Smooth muscle cell (in vitro differentiated cells): ENCODE data around the gene CARD8. TPM values are rescaled to one million over a fixed set of nuclear protein-coding genes. Genes with fewer than 3 reads are reported as not detected.
"Not testable (repeated sequence)": the region's sequence is repeated elsewhere in the genome, so short reads cannot be mapped to it uniquely, and the experiment has no call there.

Experiments
- DNase-seq: peaks from one replicate; lab custom pipeline; 2025; ENCODE audit not compliant: unreplicated experiment; lab: John Stamatoyannopoulos, UW
- H2AFZ ChIP-seq: fragments of 200-600 bp; sonication (generic); 2 replicates; pipeline ENCODE4 v1.6.0; 2016; ENCODE audit warnings: antibody characterized with exemption, low read depth, mild to moderate bottlenecking
- H3F3A ChIP-seq: fragments of 200-600 bp; sonication (generic); 2 replicates; pipeline ENCODE4 v1.6.0; 2017; ENCODE audit warnings: antibody characterized with exemption, low read depth
- H3K27ac ChIP-seq: fragments of 200-600 bp; sonication (generic); 2 replicates; pipeline ENCODE4 v1.5.1; 2016; ENCODE audit warnings: low read depth, mild to moderate bottlenecking
- H3K27me3 ChIP-seq: fragments of 200-600 bp; sonication (generic); 2 replicates; pipeline ENCODE4 v1.6.1; 2016; ENCODE audit warnings: low read depth, mild to moderate bottlenecking
- H3K36me3 ChIP-seq: fragments of 200-600 bp; sonication (generic); 2 replicates; pipeline ENCODE4 v1.5.1; 2016; ENCODE audit warnings: low read depth
- H3K4me1 ChIP-seq: fragments of 200-600 bp; sonication (generic); 2 replicates; pipeline ENCODE4 v1.5.1; 2016; ENCODE audit warnings: low read depth
- H3K4me2 ChIP-seq: fragments of 200-600 bp; sonication (generic); 2 replicates; pipeline ENCODE4 v1.6.0; 2016; ENCODE audit warnings: mild to moderate bottlenecking
- H3K4me3 ChIP-seq: fragments of 200-600 bp; sonication (generic); 2 replicates; pipeline ENCODE4 v1.5.1; 2016; ENCODE audit warnings: mild to moderate bottlenecking
- H3K79me2 ChIP-seq: fragments of 200-600 bp; sonication (generic); 2 replicates; pipeline ENCODE4 v1.6.0; 2016; ENCODE audit warnings: low read depth, mild to moderate bottlenecking
- H3K9ac ChIP-seq: fragments of 200-600 bp; sonication (generic); 2 replicates; pipeline ENCODE4 v1.6.0; 2016; ENCODE audit warnings: low read depth
- H3K9me3 ChIP-seq: fragments of 200-600 bp; sonication (generic); replicated peaks from 2 replicates; pipeline ENCODE4 v1.5.1; 2016; ENCODE audit warnings: low read depth
- H4K20me1 ChIP-seq: fragments of 200-600 bp; sonication (generic); 2 replicates; pipeline ENCODE4 v1.6.0; 2016; ENCODE audit warnings: low read depth
- WGBS: methylation state at CpG from one replicate; pipeline ENCODE4 v1.1.7; 2016; ENCODE audit warnings: low lambda C conversion rate; 5-methylcytosine and 5-hydroxymethylcytosine counted together
- polyA plus RNA-seq: library from polyadenylated mRNA; unstranded; fragments of >200 nt; fragmentation: Nextera tagmentation; extraction: Ambion mirVana; gene quantifications from 2 replicates; pipeline ENCODE4 v1.2.1, GENCODE V29; 2016
- total RNA-seq: library from RNA; depleted of rRNA; stranded (reverse); fragments of >200 nt; gene quantifications from 2 replicates; pipeline ENCODE4 v1.2.3, GENCODE V29; 2014
- TF ChIP-seq, protein P1 (sequence below): fragments of 200-600 bp; sonication (generic); IDR thresholded peaks from 2 replicates; pipeline ENCODE4 v1.5.1; 2017; ENCODE audit warnings: borderline replicate concordance, mild to moderate bottlenecking, antibody characterized with exemption; ENCODE audit not compliant: insufficient read depth, poor library complexity, severe bottlenecking

CARD8 gene
- total and polyA plus RNA-seq, 2 experiments from 2014 or later: 9.0 to 17.7 TPM

DNA sequence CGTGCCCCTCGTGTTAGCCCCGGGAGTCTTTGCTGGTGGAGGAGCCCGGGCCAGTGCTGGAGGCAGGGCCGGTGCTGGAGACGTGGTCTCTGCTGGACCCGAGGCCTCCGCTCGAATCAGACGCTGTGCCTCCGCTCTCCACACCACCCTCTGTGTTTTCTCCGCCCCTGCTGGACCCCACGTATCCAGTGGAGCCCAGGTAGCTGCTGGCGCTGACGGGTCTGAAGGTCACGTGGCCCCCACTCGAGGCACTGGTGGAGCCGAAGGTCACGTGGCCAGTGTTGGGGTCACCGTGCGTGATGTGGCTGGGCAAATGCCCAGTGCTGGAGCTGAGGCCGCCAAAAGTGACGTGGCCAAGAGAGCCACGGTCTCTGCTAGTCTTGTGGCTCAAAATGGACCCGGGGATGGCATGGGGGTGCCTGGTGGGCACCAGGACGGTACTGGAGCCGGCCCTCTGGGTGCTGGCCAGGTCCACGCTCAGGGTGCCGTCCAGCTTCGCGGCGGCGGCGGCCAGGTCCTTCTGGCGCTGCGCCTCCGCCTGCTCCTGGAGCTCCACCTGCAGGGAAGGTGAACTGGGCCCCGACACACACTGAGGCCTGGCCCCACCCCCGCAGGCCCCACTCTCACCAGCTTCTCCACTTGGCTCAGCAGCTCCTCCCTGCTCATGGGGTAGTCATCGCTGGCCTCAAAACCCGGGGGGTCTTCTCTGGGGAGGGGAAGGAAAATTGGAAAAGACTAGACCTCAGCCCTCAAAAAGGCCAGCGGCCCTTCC is 41.4 kb upstream of the CARD8 start:
- Histone ChIP-seq H3K4me1 (no peaks in the 10 kb centered on the region), H3K79me2 (no peaks in the 10 kb centered on the region), H4K20me1 (no peaks in the 10 kb centered on the region), H2AFZ (no peak overlapping the region), H3K27me3 (no peaks in the 10 kb centered on the region), H3F3A (no peaks in the 10 kb centered on the region), H3K9me3 (no peaks in the 10 kb centered on the region), H3K4me3 (no peak overlapping the region), H3K36me3 (no peaks in the 10 kb centered on the region), H3K4me2 (no peak overlapping the region), H3K9ac (no peak overlapping the region), H3K27ac (no peak overlapping the region)
- TF ChIP-seq, protein P1, sequence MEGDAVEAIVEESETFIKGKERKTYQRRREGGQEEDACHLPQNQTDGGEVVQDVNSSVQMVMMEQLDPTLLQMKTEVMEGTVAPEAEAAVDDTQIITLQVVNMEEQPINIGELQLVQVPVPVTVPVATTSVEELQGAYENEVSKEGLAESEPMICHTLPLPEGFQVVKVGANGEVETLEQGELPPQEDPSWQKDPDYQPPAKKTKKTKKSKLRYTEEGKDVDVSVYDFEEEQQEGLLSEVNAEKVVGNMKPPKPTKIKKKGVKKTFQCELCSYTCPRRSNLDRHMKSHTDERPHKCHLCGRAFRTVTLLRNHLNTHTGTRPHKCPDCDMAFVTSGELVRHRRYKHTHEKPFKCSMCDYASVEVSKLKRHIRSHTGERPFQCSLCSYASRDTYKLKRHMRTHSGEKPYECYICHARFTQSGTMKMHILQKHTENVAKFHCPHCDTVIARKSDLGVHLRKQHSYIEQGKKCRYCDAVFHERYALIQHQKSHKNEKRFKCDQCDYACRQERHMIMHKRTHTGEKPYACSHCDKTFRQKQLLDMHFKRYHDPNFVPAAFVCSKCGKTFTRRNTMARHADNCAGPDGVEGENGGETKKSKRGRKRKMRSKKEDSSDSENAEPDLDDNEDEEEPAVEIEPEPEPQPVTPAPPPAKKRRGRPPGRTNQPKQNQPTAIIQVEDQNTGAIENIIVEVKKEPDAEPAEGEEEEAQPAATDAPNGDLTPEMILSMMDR: no peak
- no peak for DNase-seq
- WGBS: 89% methylated on average over 32 of the region's 42 CpGs

DNA sequence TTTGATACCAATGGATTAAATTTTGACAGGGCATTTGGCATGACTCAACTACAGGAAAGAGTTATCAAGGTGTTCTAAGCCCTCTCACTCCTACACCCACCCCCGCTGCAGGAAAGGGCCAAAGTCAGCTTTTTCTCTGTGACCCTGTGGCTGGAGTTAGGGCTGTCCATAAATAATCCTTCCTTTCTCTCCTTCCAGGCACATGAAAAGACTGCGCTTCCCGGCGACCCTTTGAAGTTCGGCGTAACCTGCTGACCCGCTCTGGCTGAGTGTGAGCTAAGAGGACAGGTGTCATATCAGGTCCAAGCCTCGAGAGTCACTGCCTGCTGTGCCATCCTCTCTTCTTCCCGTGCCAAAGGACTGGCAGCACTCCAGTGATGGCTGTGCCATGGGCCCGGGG is 39.7 kb upstream of the CARD8 start:
- WGBS: 92% methylated on average over 10 of the region's 10 CpGs
- Histone ChIP-seq H3K4me2 (no peak overlapping the region), H3K36me3 (no peaks in the 10 kb centered on the region), H3K4me3 (no peak overlapping the region), H3K79me2 (no peaks in the 10 kb centered on the region), H3F3A (no peaks in the 10 kb centered on the region), H3K4me1 (no peaks in the 10 kb centered on the region), H4K20me1 (no peaks in the 10 kb centered on the region), H3K9ac (no peak overlapping the region), H3K27me3 (no peaks in the 10 kb centered on the region), H3K27ac (no peak overlapping the region), H3K9me3 (no peaks in the 10 kb centered on the region), H2AFZ (no peak overlapping the region)
- no peak for DNase-seq
- TF ChIP-seq, protein P1: no peak

DNA sequence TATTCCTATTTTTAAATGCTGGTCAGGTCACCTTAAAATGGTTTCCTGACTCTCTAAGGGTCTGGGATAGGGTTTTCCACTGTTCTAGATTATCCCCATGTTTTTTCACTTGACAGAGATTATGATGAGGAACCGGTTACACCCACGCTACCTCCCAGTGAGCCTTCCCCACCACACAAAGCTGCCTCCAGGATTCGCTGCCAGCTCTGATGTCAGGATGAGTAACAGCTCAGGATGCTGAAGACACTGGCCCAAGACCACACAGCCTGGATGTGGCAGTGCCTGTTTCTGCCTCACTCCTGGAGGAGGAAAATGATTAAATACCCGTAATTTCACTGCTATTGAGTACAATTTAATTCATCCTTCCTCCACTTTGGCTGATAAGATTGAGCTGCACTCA is 37.1 kb upstream of the CARD8 start:
- DNase-seq: no peak
- H3K27me3 ChIP-seq: no peaks in the 10 kb centered on the region
- no peaks in the 10 kb centered on the region for H3F3A ChIP-seq
- no peak overlapping the region for H3K9ac ChIP-seq
- no peak overlapping the region for H3K4me2 ChIP-seq
- no peaks in the 10 kb centered on the region for H4K20me1 ChIP-seq
- no peak overlapping the region for H3K27ac ChIP-seq
- H3K79me2 ChIP-seq: no peaks in the 10 kb centered on the region
- H3K4me3 ChIP-seq: no peak overlapping the region
- no peaks in the 10 kb centered on the region for H3K4me1 ChIP-seq
- no peaks in the 10 kb centered on the region for H3K9me3 ChIP-seq
- WGBS: 37% methylated on average over 4 of the region's 4 CpGs
- H2AFZ ChIP-seq: no peak overlapping the region
- H3K36me3 ChIP-seq: no peaks in the 10 kb centered on the region
- TF ChIP-seq, protein P1: no peak

DNA sequence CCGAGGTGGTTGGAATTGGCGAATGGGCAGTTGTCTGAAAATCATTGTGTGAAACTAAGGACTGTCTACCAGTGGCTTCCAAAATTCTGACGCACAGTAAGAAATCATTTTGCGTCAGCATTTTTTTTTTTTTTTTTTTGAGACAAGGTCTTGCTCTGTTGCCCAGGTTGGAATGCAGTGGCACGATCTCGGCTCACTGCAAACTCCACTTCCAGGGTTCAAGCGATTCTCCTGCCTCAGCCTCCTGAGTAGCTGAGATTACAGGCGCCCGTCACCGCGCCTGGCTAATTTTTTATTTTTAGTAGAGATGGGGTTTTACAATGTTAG is 35.7 kb upstream of the CARD8 start:
- H3K36me3 ChIP-seq, H3K9ac ChIP-seq, H3K79me2 ChIP-seq, H2AFZ ChIP-seq, H3K9me3 ChIP-seq, H3K4me3 ChIP-seq, H3F3A ChIP-seq, H4K20me1 ChIP-seq, H3K27ac ChIP-seq, H3K4me1 ChIP-seq, H3K4me2 ChIP-seq, DNase-seq, H3K27me3 ChIP-seq: not testable (repeated sequence)
- WGBS: 28% methylated on average over 10 of the region's 11 CpGs
